Lung microvascular endothelial cell (primary cell): ENCODE data around the gene NEMP2. TPM values are rescaled to one million over a fixed set of nuclear protein-coding genes. Genes with fewer than 3 reads are reported as not detected.

ENCODE experiments used
- DNase-seq, 2 donors: peaks; one replicate each; pipeline versions ENCODE4 v3.0.0 to v3.0.0-alpha.2; 2010; ENCODE audit warnings: low read depth in 2 of 2
- total RNA-seq: library from RNA; depleted of rRNA; stranded (reverse); fragments of >200 nt; gene quantifications from 2 replicates; pipeline ENCODE4 v1.2.1, GENCODE V29; 2014

NEMP2 gene
- total RNA-seq, 1 donor from 2014 or later, result 1.8 TPM

GRCh38 chr2:190561094-190561493 lies 26.6 kb upstream of the NEMP2 start:
- DNase-seq, result no peak

- DNase-seq, result no peak
Observed at GRCh38 chr2:190554357-190555006, 20.0 kb upstream of the NEMP2 start.

- no peak for DNase-seq
Observed at GRCh38 chr2:190553254-190553653, 18.7 kb upstream of the NEMP2 start.

GRCh38 chr2:190551928-190552327 lies 17.4 kb upstream of the NEMP2 start:
- no peak for DNase-seq

- no peak for DNase-seq
Observed at GRCh38 chr2:190550137-190550536, 15.6 kb upstream of the NEMP2 start.

- no peak for DNase-seq
Observed at GRCh38 chr2:190547886-190548285, 13.4 kb upstream of the NEMP2 start.

GRCh38 chr2:190546734-190547133 lies 12.2 kb upstream of the NEMP2 start:
- DNase-seq, result no peak

GRCh38 chr2:190545555-190546385 lies 11.2 kb upstream of the NEMP2 start:
- DNase-seq, result no peak

- no peak for DNase-seq
Observed at GRCh38 chr2:190545093-190545492, 10.6 kb upstream of the NEMP2 start.

GRCh38 chr2:190540048-190540447 lies 5.5 kb upstream of the NEMP2 start:
- peak in 1 of 2 donors; percentile 20 for DNase-seq

- no peak for DNase-seq
Observed at GRCh38 chr2:190538201-190538600, 3.7 kb upstream of the NEMP2 start.

- DNase-seq, result peak; percentile 13 to 36
Observed at GRCh38 chr2:190537765-190538164, 3.2 kb upstream of the NEMP2 start.

GRCh38 chr2:190535586-190535985 lies 1.1 kb upstream of the NEMP2 start:
- no peak for DNase-seq

GRCh38 chr2:190535121-190535439 lies 558 bp upstream of the NEMP2 start:
- DNase-seq, result no peak

GRCh38 chr2:190533968-190534309 lies 583 bp downstream of the NEMP2 start:
- peak in 1 of 2 donors; percentile 23 for DNase-seq

GRCh38 chr2:190533175-190533967 lies 1.2 kb downstream of the NEMP2 start:
- DNase-seq, result peak in 1 of 2 donors; percentile 11

GRCh38 chr2:190532581-190532980 lies 1.9 kb downstream of the NEMP2 start:
- DNase-seq, result no peak

- DNase-seq, result no peak
Observed at GRCh38 chr2:190530248-190530900, 4.1 kb downstream of the NEMP2 start.

GRCh38 chr2:190529486-190530247 lies 4.9 kb downstream of the NEMP2 start:
- DNase-seq, result no peak

GRCh38 chr2:190528521-190529001 lies 6.0 kb downstream of the NEMP2 start:
- no peak for DNase-seq

GRCh38 chr2:190527918-190528317 lies 6.6 kb downstream of the NEMP2 start:
- no peak for DNase-seq
